ENCODE results near the gene SLC38A4.

DNA sequence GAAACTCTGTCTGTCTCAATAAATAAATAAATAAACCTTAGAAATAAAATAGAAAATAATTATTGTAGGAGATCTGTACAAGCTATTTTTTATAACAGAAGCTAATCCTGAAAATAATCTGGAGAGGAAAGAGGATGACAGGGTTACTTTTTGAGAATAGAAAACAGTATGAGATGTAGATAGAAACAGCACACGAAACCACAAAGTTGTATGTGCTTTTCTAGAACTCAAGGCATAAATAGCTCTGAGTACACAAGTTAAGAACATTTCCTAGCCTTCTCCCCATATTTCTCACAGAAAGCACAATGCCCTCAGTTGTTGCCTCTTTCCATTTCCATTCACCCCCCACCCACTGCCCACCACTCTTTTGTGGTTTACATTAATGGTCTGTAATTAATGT, 35.7 kb downstream of the SLC38A4 start:
- TF ChIP-seq, protein P1, sequence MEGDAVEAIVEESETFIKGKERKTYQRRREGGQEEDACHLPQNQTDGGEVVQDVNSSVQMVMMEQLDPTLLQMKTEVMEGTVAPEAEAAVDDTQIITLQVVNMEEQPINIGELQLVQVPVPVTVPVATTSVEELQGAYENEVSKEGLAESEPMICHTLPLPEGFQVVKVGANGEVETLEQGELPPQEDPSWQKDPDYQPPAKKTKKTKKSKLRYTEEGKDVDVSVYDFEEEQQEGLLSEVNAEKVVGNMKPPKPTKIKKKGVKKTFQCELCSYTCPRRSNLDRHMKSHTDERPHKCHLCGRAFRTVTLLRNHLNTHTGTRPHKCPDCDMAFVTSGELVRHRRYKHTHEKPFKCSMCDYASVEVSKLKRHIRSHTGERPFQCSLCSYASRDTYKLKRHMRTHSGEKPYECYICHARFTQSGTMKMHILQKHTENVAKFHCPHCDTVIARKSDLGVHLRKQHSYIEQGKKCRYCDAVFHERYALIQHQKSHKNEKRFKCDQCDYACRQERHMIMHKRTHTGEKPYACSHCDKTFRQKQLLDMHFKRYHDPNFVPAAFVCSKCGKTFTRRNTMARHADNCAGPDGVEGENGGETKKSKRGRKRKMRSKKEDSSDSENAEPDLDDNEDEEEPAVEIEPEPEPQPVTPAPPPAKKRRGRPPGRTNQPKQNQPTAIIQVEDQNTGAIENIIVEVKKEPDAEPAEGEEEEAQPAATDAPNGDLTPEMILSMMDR (IDR thresholded peaks at IDR 0.05; ENCODE audit: insufficient read depth, low read length, poor library complexity, severe bottlenecking), result no peak
- TF ChIP-seq EZH2phosphoT487 (conservative IDR thresholded peaks at IDR 0.05; ENCODE audit: low read length), result no peak
